HCT116 (cell line): ENCODE data around the gene GEN1. TPM values are rescaled to one million over a fixed set of nuclear protein-coding genes. Genes with fewer than 3 reads are reported as not detected.

Source experiments
- ATAC-seq: fragments of 200-7000 bp; cut with Tn5 transposase; 2 replicates; pipeline ENCODE4 v1.9.1; 2020; ENCODE audit warnings: mild to moderate bottlenecking, moderate library complexity
- BruUV-seq: library from RNA; stranded (reverse); fragments of 400-500 nt; replicated peaks from 2 replicates; lab custom pipeline; 2021; lab: Mats Ljungman, UMichigan
- CTCF ChIA-PET: fragments of 300-600 bp; sonication (Branson Sonifier 250); formaldehyde crosslinking; loops from one replicate; lab custom pipeline; 2021; ENCODE audit warnings: antibody characterized with exemption; lab: Charles Lee
- POLR2A ChIA-PET: fragments of 300-600, 350-600 bp; sonication (Branson Sonifier 250); formaldehyde crosslinking; loops from one replicate; lab custom pipeline; 2021; ENCODE audit warnings: antibody characterized with exemption; lab: Charles Lee
- RAD21 ChIA-PET, 2 experiments: fragments of 300-600 bp; sonication (Branson Sonifier 250); formaldehyde crosslinking; loops; one replicate each; lab custom pipeline; 2023; ENCODE audit warnings: low total read pairs in 2 of 2; ENCODE audit not compliant: uncharacterized antibody in 2 of 2, unreplicated experiment in 2 of 2, low non-redundant PET in 1 of 2; lab: Charles Lee
- DNase-seq: peaks from one replicate; pipeline ENCODE4 v3.0.0-alpha.2; 2010; ENCODE audit warnings: low read depth, low spot score
- H2AFZ ChIP-seq: fragments of 200-600 bp; shearing (Covaris generic), sonication (generic); 2 replicates; pipeline ENCODE4 v1.6.1; 2017; ENCODE audit warnings: low read depth, mixed run types, mixed read lengths, antibody characterized with exemption, low read length; ENCODE audit not compliant: poor library complexity, severe bottlenecking
- H3K27ac ChIP-seq: 2 replicates; pipeline ENCODE4 v1.5.1; 2012; ENCODE audit warnings: low read depth, low read length
- H3K27me3 ChIP-seq: fragments of 200-600 bp; sonication (generic); 2 replicates; pipeline ENCODE4 v1.6.1; 2016; ENCODE audit warnings: mixed run types, low read length, mixed read lengths; ENCODE audit not compliant: insufficient read depth
- H3K36me3 ChIP-seq, 2 experiments: fragments of 200-500 bp in 1 of 2; fragments of 200-600 bp in 1 of 2; sonication (Bioruptor generic) in 1 of 2; sonication (generic) in 1 of 2; 2 replicates each; pipeline versions ENCODE4 v1.5.1 to v1.6.1; 2014 to 2016; ENCODE audit warnings: low read length in 2 of 2, inconsistent platforms in 1 of 2, mixed read lengths in 1 of 2, mixed run types in 1 of 2; ENCODE audit not compliant: insufficient read depth in 2 of 2, control insufficient read depth in 1 of 2
- H3K4me1 ChIP-seq, 2 experiments: fragments of 200-600 bp in 1 of 2; sonication (generic) in 1 of 2; 2 replicates each; pipeline versions ENCODE4 v1.5.1 to v1.6.1; 2012 to 2017; ENCODE audit warnings: low read length in 2 of 2, inconsistent platforms in 1 of 2, mild to moderate bottlenecking in 1 of 2, mixed read lengths in 1 of 2, mixed run types in 1 of 2, moderate library complexity in 1 of 2; ENCODE audit not compliant: insufficient read depth in 2 of 2, control insufficient read depth in 1 of 2
- H3K4me2 ChIP-seq: fragments of 200-600 bp; sonication (generic); 2 replicates; pipeline ENCODE4 v1.6.1; 2017; ENCODE audit warnings: mixed run types, low read length, mixed read lengths
- H3K4me3 ChIP-seq, 2 experiments: fragments of 200-600 bp in 1 of 2; sonication (generic) in 1 of 2; replicated peaks in 1 of 2; 2 replicates each; pipeline ENCODE4 v1.5.1; 2011 to 2016; ENCODE audit warnings: low read length in 2 of 2, control low read depth in 1 of 2, low read depth in 1 of 2, mild to moderate bottlenecking in 1 of 2, mixed read lengths in 1 of 2, mixed run types in 1 of 2
- H3K79me2 ChIP-seq: fragments of 200-600 bp; sonication (generic); 2 replicates; pipeline ENCODE4 v1.6.1; 2017; ENCODE audit warnings: mild to moderate bottlenecking, mixed run types, low read length, moderate library complexity, mixed read lengths; ENCODE audit not compliant: insufficient read depth
- H3K9ac ChIP-seq: fragments of 200-600 bp; sonication (generic); 2 replicates; pipeline ENCODE4 v1.6.1; 2016; ENCODE audit warnings: low read length, mixed read lengths
- H3K9me2 ChIP-seq: fragments of 200-600 bp; sonication (generic), shearing (Covaris generic); 2 replicates; pipeline ENCODE4 v1.6.1; 2017; ENCODE audit warnings: mixed run types, mild to moderate bottlenecking, moderate library complexity; ENCODE audit not compliant: insufficient read depth
- H3K9me3 ChIP-seq, 2 experiments: fragments of 200-500 bp in 1 of 2; fragments of 200-600 bp in 1 of 2; sonication (Bioruptor generic) in 1 of 2; sonication (generic) in 1 of 2; 2 replicates each; pipeline ENCODE4 v1.6.1; 2014 to 2017; ENCODE audit warnings: low read length in 2 of 2, mixed read lengths in 2 of 2, inconsistent platforms in 1 of 2, low read depth in 1 of 2, mild to moderate bottlenecking in 1 of 2, mixed run types in 1 of 2, moderate library complexity in 1 of 2; ENCODE audit not compliant: control insufficient read depth in 1 of 2, insufficient read depth in 1 of 2
- H4K20me1 ChIP-seq: fragments of 200-600 bp; sonication (generic), shearing (Covaris generic); 2 replicates; pipeline ENCODE4 v1.6.1; 2017; ENCODE audit warnings: mixed run types, mild to moderate bottlenecking, moderate library complexity; ENCODE audit not compliant: insufficient read depth
- CBX3 ChIP-seq: IDR thresholded peaks from 2 replicates; pipeline ENCODE4 v1.6.1; 2012; ENCODE audit warnings: low read depth
- CTCF ChIP-seq, 3 experiments: fragments of 200-600 bp in 1 of 3; sonication (generic) in 1 of 3; IDR thresholded peaks in 2 of 3; conservative IDR thresholded peaks in 1 of 3; 2 replicates each; pipeline ENCODE4 v1.5.1; 2012 to 2017; ENCODE audit warnings: low read depth in 2 of 3, low read length in 2 of 3, antibody characterized with exemption in 1 of 3, borderline replicate concordance in 1 of 3, control low read depth in 1 of 3, mild to moderate bottlenecking in 1 of 3, mixed read lengths in 1 of 3, mixed run types in 1 of 3, moderate library complexity in 1 of 3; ENCODE audit not compliant: insufficient read depth in 1 of 3
- EGR1 ChIP-seq: IDR thresholded peaks from 2 replicates; pipeline ENCODE4 v1.6.1; 2012; ENCODE audit warnings: low read depth
- ELF1 ChIP-seq: IDR thresholded peaks from 2 replicates; pipeline ENCODE4 v1.6.1; 2012; ENCODE audit warnings: low read depth, borderline replicate concordance
- EZH2 ChIP-seq: fragments of 200-600 bp; sonication (generic); IDR thresholded peaks from 2 replicates; pipeline ENCODE4 v1.6.1; 2017; ENCODE audit warnings: antibody characterized with exemption, mixed run types
- EZH2phosphoT487 ChIP-seq: fragments of 200-600 bp; IDR thresholded peaks from 2 replicates; pipeline ENCODE4 v1.6.1; 2018; ENCODE audit warnings: antibody characterized with exemption, borderline replicate concordance
- POLR2AphosphoS5 ChIP-seq: IDR thresholded peaks from 2 replicates; pipeline ENCODE4 v1.6.1; 2011; ENCODE audit warnings: mild to moderate bottlenecking, low read depth, low read length, moderate library complexity
- SIN3A ChIP-seq: IDR thresholded peaks from 2 replicates; pipeline ENCODE4 v1.6.1; 2012; ENCODE audit warnings: low read depth
- ZNF274 ChIP-seq: fragments of 200-500 bp; sonication (Bioruptor generic); IDR thresholded peaks from 2 replicates; pipeline ENCODE4 v1.6.1; 2014; ENCODE audit warnings: mild to moderate bottlenecking, low read depth, low read length, inconsistent platforms
- intact Hi-C: fragments of 100-400 bp; cut with micrococcal nuclease; formaldehyde crosslinking; loops from 2 replicates; pipeline ENCODE4 v1.10.0; 2022
- total RNA-seq: library from RNA; stranded (reverse); gene quantifications from one replicate; pipeline ENCODE4 v1.2.1, GENCODE V29; 2021; ENCODE audit not compliant: unreplicated experiment

Gene GEN1
- total RNA-seq, 1 experiment from 2014 or later = 19.7 TPM

- no peak for TF ChIP-seq CBX3
- no peak for TF ChIP-seq CTCF (IDR thresholded peaks at IDR 0.05 in 2 of 3, conservative IDR thresholded peaks at IDR 0.05 in 1 of 3; ENCODE audit: borderline replicate concordance in 1 of 3, insufficient read depth in 1 of 3, low read depth in 2 of 3, low read length in 2 of 3)
- TF ChIP-seq EZH2phosphoT487 = no peak
- TF ChIP-seq SIN3A = no peak
- no peak for TF ChIP-seq ZNF274
- TF ChIP-seq EZH2 = no peak
- no peak for TF ChIP-seq ELF1
- H4K20me1 ChIP-seq = no peaks in the 10 kb centered on the region
- H3K4me1 ChIP-seq = no peaks in the 10 kb centered on the region
- H3K36me3 ChIP-seq = no peaks in the 10 kb centered on the region
- ChIA-PET RAD21 (no interaction called here), CTCF (no interaction called here), POLR2A (no interaction called here)
- H2AFZ ChIP-seq = no peak overlapping the region
- H3K9ac ChIP-seq = no peak overlapping the region
- H3K4me3 ChIP-seq = no peak overlapping the region
- ATAC-seq (no peak), DNase-seq (no peak)
- H3K79me2 ChIP-seq = no peaks in the 10 kb centered on the region
- 0 out of 2 replicates have a peak, but pooled peaks cover 4% of the 10 kb centered on the region for H3K27me3 ChIP-seq
- H3K4me2 ChIP-seq = no peak overlapping the region
- no peak overlapping the region for H3K27ac ChIP-seq
- no TSS peak for BruUV-seq
- intact Hi-C loops = no loop called here
- no peaks in the 10 kb centered on the region for H3K9me3 ChIP-seq
- H3K9me2 ChIP-seq = no peaks in the 10 kb centered on the region
Measured at GRCh38 chr2:17804358-17804757, 50.4 kb downstream of the GEN1 start.

- intact Hi-C loops = no loop called here
- Histone ChIP-seq H3K27me3 (0 out of 2 replicates have a peak, but pooled peaks cover 4% of the 10 kb centered on the region), H3K36me3 (no peaks in the 10 kb centered on the region), H2AFZ (no peak overlapping the region), H3K4me2 (no peak overlapping the region), H3K9ac (no peak overlapping the region), H4K20me1 (no peaks in the 10 kb centered on the region), H3K9me3 (no peaks in the 10 kb centered on the region), H3K4me3 (no peak overlapping the region), H3K27ac (no peak overlapping the region), H3K4me1 (no peaks in the 10 kb centered on the region), H3K79me2 (no peaks in the 10 kb centered on the region), H3K9me2 (no peaks in the 10 kb centered on the region)
- CTCF ChIA-PET = no interaction called here
- POLR2A ChIA-PET = no interaction called here
- TF ChIP-seq POLR2AphosphoS5 = no peak
- no peak for TF ChIP-seq EGR1
- ATAC-seq (no peak), DNase-seq (no peak)
- no TSS peak for BruUV-seq
- RAD21 ChIA-PET = no interaction called here
Measured at GRCh38 chr2:17805166-17805565, 51.2 kb downstream of the GEN1 start.
